ENCODE measurements around the gene CACNA1A. TPM values are rescaled to one million over a fixed set of nuclear protein-coding genes. Genes with fewer than 3 reads are reported as not detected.
A peak's percentile ranks its signal among the peaks of the same experiment; 100 is the strongest.

CACNA1A gene
- total and polyA plus RNA-seq, 2 of the 4 experiments (the other 2 are of a cell fraction), result 5.9 to 15.0 TPM

- no peak for TF ChIP-seq SMC3 (IDR thresholded peaks at IDR 0.05; ENCODE audit: low read depth, low read length)
Measured at GRCh38 chr19:13286195-13286985, 219.9 kb downstream of the CACNA1A start (continued).

GRCh38 chr19:13284929-13285928 is 221.1 kb downstream of the CACNA1A start:
- no CpG with 5 or more reads among the region's 13 CpGs for WGBS, 2 experiments (ENCODE audit: extremely low coverage in 2 of 2, insufficient read length in 1 of 2)
- H3K27ac ChIP-seq (ENCODE audit: insufficient read depth, low read length), result no peak overlapping the region
- POLR2A ChIA-PET (ENCODE audit: unreplicated experiment), result no interaction called here
- H3K23ac ChIP-seq (ENCODE audit: low read depth, low read length), result no peak overlapping the region
- TF ChIP-seq MAFK (IDR thresholded peaks at IDR 0.05; ENCODE audit: low read depth, low read length) (no peak), FOS (IDR thresholded peaks at IDR 0.05; ENCODE audit: low read depth, low read length) (no peak), BHLHE40 (IDR thresholded peaks at IDR 0.05; ENCODE audit: low read depth, low read length) (no peak), MXI1 (IDR thresholded peaks at IDR 0.05; ENCODE audit: borderline replicate concordance, low read depth, low read length) (no peak), CEBPB (IDR thresholded peaks at IDR 0.05; ENCODE audit: low read depth, low read length) (no peak), SMC3 (IDR thresholded peaks at IDR 0.05; ENCODE audit: low read depth, low read length) (no peak)
- no peak overlapping the region for H3K4me3 ChIP-seq (ENCODE audit: insufficient read depth, low read depth, low read length)
- CTCF ChIA-PET, result no interaction called here
- no peak overlapping the region for H2BK5ac ChIP-seq (ENCODE audit: low read depth, low read length, poor library complexity, severe bottlenecking)
- H2BK120ac ChIP-seq (ENCODE audit: low read depth, low read length), result no peak overlapping the region
- no peak overlapping the region for H3K4ac ChIP-seq (ENCODE audit: low read depth, low read length)
- peak overlapping the region; percentile 25 for H2AK9ac ChIP-seq (replicated peaks; ENCODE audit: low read depth, low read length, poor library complexity)
- H2BK20ac ChIP-seq (ENCODE audit: low read depth, low read length), result no peak overlapping the region
- ATAC-seq (ENCODE audit: low read depth), result no peak
- peaks cover 4% of the 10 kb centered on the region; the same call in 1 of the 2 replicates for H3K36me3 ChIP-seq (ENCODE audit: control insufficient read depth, insufficient read depth, low read length)
- no peak overlapping the region for H3K14ac ChIP-seq (replicated peaks; ENCODE audit: low read depth, low read length)
- dilution Hi-C loops (cut with HindIII; ENCODE audit: low sequenced_read_pairs, unreplicated experiment) (no loop called here), in situ Hi-C loops (cut with MboI; ENCODE audit: low sequenced_read_pairs) (loop anchor here (25.0 kb wide), 2 partner anchors 427 to 577 kb away; no protein-coding TSS in a partner anchor), intact Hi-C loops (cut with micrococcal nuclease) (no loop called here)
- H2BK15ac ChIP-seq (ENCODE audit: low read depth, low read length), result no peak overlapping the region
- H3K79me1 ChIP-seq (ENCODE audit: low read depth in 1 of 2, low read length in 2 of 2), result no peaks in the 10 kb centered on the region
- H3K9ac ChIP-seq (ENCODE audit: low read depth, low read length), result no peak overlapping the region
- H4K20me1 ChIP-seq (ENCODE audit: insufficient read depth, low read length), result no peaks in the 10 kb centered on the region
- no peak overlapping the region for H4K5ac ChIP-seq (ENCODE audit: low read depth, low read length)
- no peaks in the 10 kb centered on the region for H3K4me1 ChIP-seq (ENCODE audit: control insufficient read depth, insufficient read depth, low read length)
- no peak overlapping the region for H3K56ac ChIP-seq (ENCODE audit: extremely low read depth, insufficient read depth, low read length)
- no peak overlapping the region for H4K8ac ChIP-seq (ENCODE audit: low read depth in 2 of 2, low read length in 2 of 2)
- H3K4me2 ChIP-seq (ENCODE audit: low read depth, low read length), result no peak overlapping the region
- no peaks in the 10 kb centered on the region for H3K9me3 ChIP-seq (ENCODE audit: control insufficient read depth, insufficient read depth, low read length)
- no peaks in the 10 kb centered on the region for H3K9me1 ChIP-seq (ENCODE audit: insufficient read depth, low read length)
- no peak overlapping the region for H3K18ac ChIP-seq (ENCODE audit: low read depth, low read length)
- no peaks in the 10 kb centered on the region; the same call in 1 of the 2 replicates for H3K27me3 ChIP-seq (ENCODE audit: control insufficient read depth, insufficient read depth, low read length)
- DNase-seq, result no peak
- no TSS peak for BruUV-seq (replicated peaks)
- no peak overlapping the region for H2AFZ ChIP-seq (replicated peaks; ENCODE audit: low read length, poor library complexity)
- H2AK5ac ChIP-seq (ENCODE audit: low read depth, low read length), result no peak overlapping the region
- no peak overlapping the region for H4K91ac ChIP-seq (ENCODE audit: insufficient read depth, low read depth, low read length)

Data from IMR-90 (cell line).